LNCAP (cell line): ENCODE results near the gene PLEKHG3.

Source experiments
- TF ChIP-seq, protein P1 (sequence below): fragments of 450-650 bp; IDR thresholded peaks from 2 replicates; pipeline ENCODE4 v1.5.1; 2017; ENCODE audit warnings: mild to moderate bottlenecking

The PLEKHG3 gene

DNA sequence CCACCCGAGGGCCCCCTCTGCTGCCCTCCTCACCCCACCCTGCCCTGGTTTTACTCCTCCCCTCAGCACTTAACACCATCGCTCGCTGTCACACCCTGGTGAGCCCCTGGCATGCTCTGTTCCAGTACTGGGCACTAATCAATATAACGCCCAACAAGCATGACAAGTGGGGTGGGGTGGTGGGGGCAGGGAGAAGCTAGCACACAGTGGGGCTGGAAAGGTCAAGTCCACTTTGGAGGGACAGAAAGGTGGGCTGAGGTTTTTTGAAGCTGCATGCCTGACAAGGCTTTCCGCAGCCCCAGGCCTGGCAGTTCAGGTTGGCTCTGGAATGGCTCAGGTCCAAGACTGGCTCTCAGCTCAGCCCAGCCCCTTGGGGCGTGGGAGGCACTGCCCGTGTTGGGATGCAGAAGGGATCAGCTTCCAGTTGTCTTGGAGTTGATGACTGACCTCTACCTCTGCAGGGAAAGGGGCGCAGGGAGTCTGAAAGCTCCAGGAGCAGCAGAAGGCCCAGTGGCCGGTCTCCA, 34.1 kb downstream of the PLEKHG3 start:
- TF ChIP-seq, protein P1, sequence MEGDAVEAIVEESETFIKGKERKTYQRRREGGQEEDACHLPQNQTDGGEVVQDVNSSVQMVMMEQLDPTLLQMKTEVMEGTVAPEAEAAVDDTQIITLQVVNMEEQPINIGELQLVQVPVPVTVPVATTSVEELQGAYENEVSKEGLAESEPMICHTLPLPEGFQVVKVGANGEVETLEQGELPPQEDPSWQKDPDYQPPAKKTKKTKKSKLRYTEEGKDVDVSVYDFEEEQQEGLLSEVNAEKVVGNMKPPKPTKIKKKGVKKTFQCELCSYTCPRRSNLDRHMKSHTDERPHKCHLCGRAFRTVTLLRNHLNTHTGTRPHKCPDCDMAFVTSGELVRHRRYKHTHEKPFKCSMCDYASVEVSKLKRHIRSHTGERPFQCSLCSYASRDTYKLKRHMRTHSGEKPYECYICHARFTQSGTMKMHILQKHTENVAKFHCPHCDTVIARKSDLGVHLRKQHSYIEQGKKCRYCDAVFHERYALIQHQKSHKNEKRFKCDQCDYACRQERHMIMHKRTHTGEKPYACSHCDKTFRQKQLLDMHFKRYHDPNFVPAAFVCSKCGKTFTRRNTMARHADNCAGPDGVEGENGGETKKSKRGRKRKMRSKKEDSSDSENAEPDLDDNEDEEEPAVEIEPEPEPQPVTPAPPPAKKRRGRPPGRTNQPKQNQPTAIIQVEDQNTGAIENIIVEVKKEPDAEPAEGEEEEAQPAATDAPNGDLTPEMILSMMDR = no peak

DNA sequence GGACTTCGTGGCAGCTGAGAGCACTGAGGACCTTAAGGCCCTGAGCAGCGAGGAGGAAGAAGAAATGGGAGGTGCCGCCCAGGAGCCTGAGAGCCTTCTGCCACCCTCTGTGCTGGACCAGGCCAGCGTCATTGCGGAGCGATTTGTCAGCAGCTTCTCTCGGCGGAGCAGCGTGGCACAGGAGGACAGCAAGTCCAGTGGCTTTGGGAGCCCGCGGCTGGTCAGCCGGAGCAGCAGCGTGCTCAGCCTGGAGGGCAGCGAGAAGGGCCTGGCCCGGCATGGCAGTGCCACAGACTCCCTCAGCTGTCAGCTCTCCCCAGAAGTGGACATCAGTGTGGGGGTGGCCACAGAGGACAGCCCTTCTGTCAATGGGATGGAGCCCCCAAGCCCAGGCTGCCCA, 37.0 kb downstream of the PLEKHG3 start:
- TF ChIP-seq, protein P1 = no peak

DNA sequence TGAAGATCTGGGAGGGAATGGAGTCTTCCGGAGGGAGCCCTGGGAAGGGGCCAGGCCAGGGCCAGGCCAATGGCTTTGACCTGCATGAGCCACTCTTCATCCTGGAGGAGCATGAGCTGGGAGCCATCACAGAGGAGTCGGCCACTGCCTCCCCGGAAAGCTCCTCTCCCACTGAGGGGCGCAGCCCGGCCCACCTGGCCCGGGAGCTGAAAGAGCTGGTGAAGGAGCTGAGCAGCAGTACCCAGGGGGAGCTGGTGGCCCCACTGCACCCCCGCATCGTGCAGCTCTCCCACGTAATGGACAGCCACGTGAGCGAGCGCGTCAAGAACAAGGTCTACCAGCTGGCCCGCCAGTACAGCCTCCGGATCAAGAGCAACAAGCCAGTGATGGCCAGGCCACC, 37.7 kb downstream of the PLEKHG3 start:
- TF ChIP-seq, protein P1 = no peak

DNA sequence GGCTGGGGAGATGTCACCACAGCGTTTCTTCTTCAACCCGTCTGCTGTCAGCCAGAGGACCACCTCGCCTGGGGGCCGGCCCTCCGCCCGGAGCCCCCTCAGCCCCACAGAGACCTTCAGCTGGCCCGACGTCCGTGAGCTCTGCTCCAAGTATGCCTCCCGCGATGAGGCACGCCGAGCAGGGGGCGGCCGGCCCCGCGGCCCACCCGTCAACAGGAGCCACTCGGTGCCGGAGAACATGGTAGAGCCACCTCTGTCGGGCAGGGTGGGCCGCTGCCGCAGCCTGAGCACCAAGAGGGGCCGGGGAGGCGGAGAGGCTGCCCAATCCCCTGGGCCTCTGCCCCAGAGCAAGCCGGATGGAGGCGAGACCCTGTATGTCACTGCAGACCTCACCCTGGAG, 38.8 kb downstream of the PLEKHG3 start:
- TF ChIP-seq, protein P1 = no peak

DNA sequence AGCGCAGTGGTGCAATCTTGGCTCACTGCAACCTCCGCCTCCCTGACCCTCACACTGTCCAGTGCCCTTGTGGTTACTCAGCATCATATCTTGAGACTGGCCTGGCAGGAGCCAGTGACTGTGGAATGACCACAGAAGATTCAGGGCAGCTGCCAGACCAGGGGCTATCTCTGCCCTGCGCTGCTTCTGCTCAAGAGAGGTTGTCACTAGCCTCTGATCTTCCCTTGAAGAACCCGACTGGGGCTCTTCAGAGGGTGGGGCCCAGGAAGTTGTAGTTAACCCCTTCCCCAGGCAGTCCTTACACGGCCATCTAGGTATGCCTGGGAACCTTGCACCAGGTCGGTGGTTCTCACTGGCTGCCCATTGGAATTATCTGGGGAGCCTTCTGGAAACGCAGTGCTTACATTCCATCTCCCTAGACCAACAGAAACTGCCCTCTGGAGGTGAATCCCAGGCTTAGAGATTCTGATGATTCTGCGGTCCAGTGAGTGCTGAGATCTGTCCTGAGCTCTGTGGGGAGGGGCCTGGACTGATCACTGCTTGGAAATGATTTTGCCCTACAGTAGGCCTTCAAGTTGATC, 41.4 kb downstream of the PLEKHG3 start:
- TF ChIP-seq, protein P1 = no peak

DNA sequence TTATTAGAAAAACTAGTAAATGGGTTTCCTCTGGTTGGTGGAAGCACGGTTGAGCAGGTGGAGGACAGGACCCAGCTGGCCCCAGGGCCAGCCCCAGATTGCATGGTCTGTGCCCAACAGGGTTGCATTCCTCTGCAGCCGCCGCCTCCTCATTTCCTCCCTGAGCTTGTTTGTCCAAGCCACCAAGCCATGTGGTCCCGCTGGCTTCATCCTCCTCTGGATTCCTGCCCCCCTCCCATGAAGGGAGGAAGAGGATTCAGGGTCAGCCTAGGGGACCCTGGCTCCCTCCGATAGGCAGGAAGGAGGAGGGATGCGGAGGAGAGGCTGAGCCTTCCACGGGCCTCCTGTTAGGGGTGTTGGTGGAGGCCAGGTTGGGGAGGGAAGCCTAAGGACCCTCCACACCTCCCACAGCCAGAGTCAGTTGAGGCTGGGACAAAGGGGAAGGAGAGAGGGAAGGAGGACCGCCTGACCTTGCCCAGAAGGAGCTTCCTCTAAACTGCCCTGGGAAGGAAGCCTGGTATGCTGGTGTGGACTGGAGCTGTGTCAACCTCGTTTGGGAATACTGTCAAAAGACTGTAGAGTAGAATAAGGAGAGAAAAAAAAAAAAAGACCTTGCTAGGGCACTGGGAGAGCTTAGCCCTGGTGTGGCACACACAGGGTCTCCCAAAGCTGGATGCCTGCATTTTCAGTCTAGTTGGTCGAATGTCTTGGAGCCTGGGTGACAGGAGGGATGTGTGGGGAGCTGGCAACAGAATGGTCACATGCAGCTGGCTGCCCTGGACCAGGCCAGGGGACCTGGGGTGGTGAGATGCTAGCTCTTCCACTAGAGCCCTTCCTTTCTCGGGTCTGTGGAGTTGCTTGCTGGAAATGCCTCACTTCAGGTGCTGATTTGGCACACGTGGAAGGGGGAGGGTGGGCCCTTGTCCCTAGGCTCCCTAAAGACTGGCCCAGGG, 42.4 kb downstream of the PLEKHG3 start:
- TF ChIP-seq, protein P1 = no peak

DNA sequence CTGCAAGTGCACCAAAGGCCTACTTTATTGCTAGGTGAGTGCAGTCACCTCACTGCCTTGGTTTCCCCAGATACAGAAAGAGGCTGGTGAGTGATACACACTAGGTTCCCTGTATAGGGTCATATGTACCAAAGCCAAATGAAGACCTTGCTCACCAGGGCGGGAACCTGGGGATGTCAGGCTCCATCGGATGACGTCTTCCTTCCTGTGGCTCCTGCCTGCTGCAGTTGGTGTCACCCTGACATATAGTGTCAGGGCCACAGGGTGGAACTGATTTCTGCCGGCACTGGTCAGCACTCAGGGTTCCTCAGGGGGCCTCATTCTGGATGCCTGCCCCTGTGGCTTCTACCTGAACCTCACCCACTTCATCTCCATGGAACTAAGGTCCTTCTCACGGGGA, 43.1 kb downstream of the PLEKHG3 start:
- TF ChIP-seq, protein P1 = no peak
